ENCODE measurements around the gene SOCS3.

DNA sequence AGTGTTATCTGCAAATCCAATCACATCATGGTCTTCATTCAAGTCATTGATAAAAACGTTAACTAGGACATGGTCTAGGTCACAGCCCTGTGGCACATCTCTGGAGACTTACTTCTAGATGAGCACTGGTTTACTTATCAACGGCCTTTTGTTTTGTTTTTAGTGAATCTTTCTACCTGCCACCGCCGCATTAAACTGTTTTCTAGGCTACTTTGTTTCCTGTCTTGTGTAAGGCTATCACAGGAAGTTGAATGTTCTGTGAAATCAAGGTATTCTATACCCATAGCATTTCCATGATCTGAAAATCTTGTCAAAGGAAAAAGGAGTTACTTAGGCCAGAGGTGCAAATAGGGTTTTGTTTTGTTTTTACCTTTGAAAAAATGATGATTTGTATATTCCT is 26.9 kb downstream of the SOCS3 start:
- no peak for TF ChIP-seq CTCF (IDR thresholded peaks at IDR 0.05; ENCODE audit: low read depth, low read length)
- TF ChIP-seq EZH2phosphoT487 (IDR thresholded peaks at IDR 0.05; ENCODE audit: low read depth), result no peak
